H9 (cell line): ENCODE measurements around the gene FAM227B. TPM values are rescaled to one million over a fixed set of nuclear protein-coding genes. Genes with fewer than 3 reads are reported as not detected.

Source experiments
- DNase-seq: peaks from one replicate; pipeline ENCODE4 v3.0.0-alpha.2; 2017
- H2AFZ ChIP-seq: one replicate; pipeline ENCODE4 v1.6.1; 2013; ENCODE audit warnings: mild to moderate bottlenecking, low read length, control low read depth, moderate library complexity
- H2AK5ac ChIP-seq: 2 replicates; pipeline ENCODE4 v1.6.1; 2013; ENCODE audit warnings: low read length, control low read depth, mixed read lengths; ENCODE audit not compliant: insufficient read length
- H2BK120ac ChIP-seq: one replicate; pipeline ENCODE4 v1.6.1; 2013; ENCODE audit warnings: low read depth, mild to moderate bottlenecking, low read length, control low read depth, inconsistent platforms; ENCODE audit not compliant: poor library complexity, severe bottlenecking
- H2BK12ac ChIP-seq: 2 replicates; pipeline ENCODE4 v1.6.1; 2013; ENCODE audit warnings: low read length, control low read depth, mixed read lengths, low read depth; ENCODE audit not compliant: insufficient read length
- H2BK15ac ChIP-seq: 2 replicates; pipeline ENCODE4 v1.6.1; 2013; ENCODE audit warnings: low read depth, low read length, control low read depth
- H2BK20ac ChIP-seq: one replicate; pipeline ENCODE4 v1.6.1; 2013; ENCODE audit warnings: low read depth, mild to moderate bottlenecking, low read length, control low read depth, inconsistent platforms; ENCODE audit not compliant: poor library complexity, severe bottlenecking
- H2BK5ac ChIP-seq: 2 replicates; pipeline ENCODE4 v1.6.1; 2013; ENCODE audit warnings: low read length, control low read depth, mixed read lengths; ENCODE audit not compliant: insufficient read length
- H3K14ac ChIP-seq: 2 replicates; pipeline ENCODE4 v1.6.1; 2013; ENCODE audit warnings: low read length, control low read depth; ENCODE audit not compliant: insufficient read depth
- H3K18ac ChIP-seq: 2 replicates; pipeline ENCODE4 v1.6.1; 2013; ENCODE audit warnings: low read depth, mild to moderate bottlenecking, mixed read lengths, low read length, control low read depth; ENCODE audit not compliant: insufficient read length
- H3K23ac ChIP-seq: 2 replicates; pipeline ENCODE4 v1.6.1; 2013; ENCODE audit warnings: low read length, control low read depth, mixed read lengths, low read depth; ENCODE audit not compliant: insufficient read length
- H3K23me2 ChIP-seq: 2 replicates; pipeline ENCODE4 v1.6.1; 2013; ENCODE audit warnings: low read depth, mild to moderate bottlenecking, mixed read lengths, low read length, control low read depth; ENCODE audit not compliant: insufficient read length, poor library complexity, severe bottlenecking
- H3K27ac ChIP-seq: 2 replicates; pipeline ENCODE4 v1.5.1; 2013; ENCODE audit warnings: low read length, control low read depth, mixed read lengths, low read depth; ENCODE audit not compliant: insufficient read length
- H3K27me3 ChIP-seq: 2 replicates; pipeline ENCODE4 v1.6.1; 2013; ENCODE audit warnings: low read length, control low read depth, inconsistent platforms; ENCODE audit not compliant: insufficient read depth
- H3K4ac ChIP-seq: 2 replicates; pipeline ENCODE4 v1.6.1; 2013; ENCODE audit warnings: low read depth, mild to moderate bottlenecking, control low read depth, inconsistent platforms, low read length, moderate library complexity
- H3K4me1 ChIP-seq: 2 replicates; pipeline ENCODE4 v1.6.1; 2013; ENCODE audit warnings: low read length, control low read depth, inconsistent platforms; ENCODE audit not compliant: insufficient read depth
- H3K4me2 ChIP-seq: 2 replicates; pipeline ENCODE4 v1.6.1; 2013; ENCODE audit warnings: low read length, control low read depth, mixed read lengths; ENCODE audit not compliant: insufficient read length, insufficient read depth
- H3K56ac ChIP-seq: 2 replicates; pipeline ENCODE4 v1.6.1; 2013; ENCODE audit warnings: low read depth, mild to moderate bottlenecking, mixed read lengths, low read length, control low read depth; ENCODE audit not compliant: insufficient read length
- H3K79me1 ChIP-seq: 2 replicates; pipeline ENCODE4 v1.6.1; 2013; ENCODE audit warnings: low read depth, mild to moderate bottlenecking, moderate library complexity, low read length, control low read depth, inconsistent platforms; ENCODE audit not compliant: insufficient read depth, poor library complexity, severe bottlenecking
- H3K79me2 ChIP-seq: 2 replicates; pipeline ENCODE4 v1.6.1; 2013; ENCODE audit warnings: low read length, control low read depth, inconsistent platforms; ENCODE audit not compliant: insufficient read depth
- H3K9ac ChIP-seq: 2 replicates; pipeline ENCODE4 v1.6.1; 2013; ENCODE audit warnings: low read length, control low read depth, mixed read lengths; ENCODE audit not compliant: insufficient read length; ENCODE audit errors: extremely low read depth
- H3K9me3 ChIP-seq: one replicate; pipeline ENCODE4 v1.6.1; 2013; ENCODE audit warnings: low read depth, low read length, inconsistent platforms; ENCODE audit not compliant: control insufficient read depth
- H3T11ph ChIP-seq: one replicate; pipeline ENCODE4 v1.6.1; 2013; ENCODE audit warnings: mild to moderate bottlenecking, low read length, control low read depth, inconsistent platforms
- H4K20me1 ChIP-seq: one replicate; pipeline ENCODE4 v1.6.1; 2013; ENCODE audit not compliant: control insufficient read depth, insufficient read length, insufficient read depth
- H4K5ac ChIP-seq: 2 replicates; pipeline ENCODE4 v1.6.1; 2013; ENCODE audit warnings: low read depth, mild to moderate bottlenecking, mixed read lengths, low read length, control low read depth; ENCODE audit not compliant: insufficient read length
- H4K8ac ChIP-seq: replicated peaks from 2 replicates; pipeline ENCODE4 v1.6.1; 2013; ENCODE audit warnings: low read length, control low read depth, mixed read lengths, low read depth; ENCODE audit not compliant: insufficient read length
- H4K91ac ChIP-seq: 2 replicates; pipeline ENCODE4 v1.6.1; 2013; ENCODE audit warnings: low read depth, mild to moderate bottlenecking, moderate library complexity, mixed read lengths, low read length, control low read depth; ENCODE audit not compliant: insufficient read length
- H3K27ac Mint-ChIP-seq, 3 experiments: 2 replicates in 2 of 3; 3 replicates in 1 of 3; pipeline ENCODE4 v1.8.0; 2020 to 2021; ENCODE audit warnings: mixed read lengths in 3 of 3, mild to moderate bottlenecking in 1 of 3, moderate library complexity in 1 of 3
- H3K27me3 Mint-ChIP-seq: 2 replicates; pipeline ENCODE4 v1.8.0; 2021; ENCODE audit warnings: low read depth, mild to moderate bottlenecking, moderate library complexity, mixed read lengths
- H3K36me3 Mint-ChIP-seq, 3 experiments: 2 replicates in 2 of 3; 3 replicates in 1 of 3; pipeline ENCODE4 v1.8.0; 2020 to 2021; ENCODE audit warnings: low read depth in 3 of 3, mixed read lengths in 3 of 3; ENCODE audit not compliant: insufficient read depth in 1 of 3
- H3K4me1 Mint-ChIP-seq, 2 experiments: 2 replicates each; pipeline ENCODE4 v1.8.0; 2020; ENCODE audit warnings: mixed read lengths in 2 of 2
- H3K4me3 Mint-ChIP-seq, 2 experiments: 2 replicates in 1 of 2; 3 replicates in 1 of 2; pipeline ENCODE4 v1.8.0; 2020 to 2021; ENCODE audit warnings: mild to moderate bottlenecking in 2 of 2, mixed read lengths in 2 of 2, moderate library complexity in 1 of 2
- H3K9me3 Mint-ChIP-seq, 2 experiments: 2 replicates in 1 of 2; 3 replicates in 1 of 2; pipeline ENCODE4 v1.8.0; 2020; ENCODE audit warnings: mild to moderate bottlenecking in 2 of 2, mixed read lengths in 2 of 2, moderate library complexity in 1 of 2
- CTCF ChIP-seq: fragments of 200-600 bp; sonication (generic); conservative IDR thresholded peaks from 3 replicates; pipeline ENCODE4 v1.8.0; 2021; ENCODE audit warnings: antibody characterized with exemption, mild to moderate bottlenecking
- total RNA-seq: library from RNA; stranded (reverse); gene quantifications from 2 replicates; pipeline ENCODE4 v1.2.1, GENCODE V29; 2021

FAM227B gene
- total RNA-seq, 1 experiment from 2014 or later: 5.5 TPM

- Histone ChIP-seq H4K5ac (no peak overlapping the region), H3K23ac (no peak overlapping the region), H3T11ph (no peak overlapping the region), H2AFZ (no peak overlapping the region), H3K4ac (no peak overlapping the region), H4K91ac (no peak overlapping the region), H3K27me3 (no peaks in the 10 kb centered on the region), H3K79me1 (no peaks in the 10 kb centered on the region), H3K4me2 (no peak overlapping the region), H3K14ac (no peak overlapping the region), H4K20me1 (no peaks in the 10 kb centered on the region), H4K8ac (no peak overlapping the region), H2BK20ac (no peak overlapping the region), H3K4me1 (no peaks in the 10 kb centered on the region), H3K79me2 (no peaks in the 10 kb centered on the region), H3K27ac (no peak overlapping the region), H3K9ac (no peak overlapping the region), H2BK12ac (no peak overlapping the region), H2BK120ac (no peak overlapping the region), H3K9me3 (no peaks in the 10 kb centered on the region), H2BK5ac (no peak overlapping the region), H3K18ac (no peak overlapping the region), H2BK15ac (no peak overlapping the region), H3K23me2 (no peaks in the 10 kb centered on the region), H2AK5ac (no peak overlapping the region), H3K56ac (no peak overlapping the region)
- Mint-ChIP-seq H3K9me3 (no peaks in the 10 kb centered on the region), H3K27ac (no peak overlapping the region), H3K27me3 (no peaks in the 10 kb centered on the region), H3K4me3 (no peak overlapping the region), H3K4me1 (no peaks in the 10 kb centered on the region), H3K36me3 (no peaks in the 10 kb centered on the region)
- DNase-seq: no peak
- no peak for TF ChIP-seq CTCF
These were observed 164.5 kb downstream of the FAM227B start for GRCh38 chr15:49456166-49456565.
